Neural progenitor cell (in vitro differentiated cells): ENCODE measurements around the gene SORBS2.

Experiments used
- EZH2 ChIP-seq: fragments of 200-600 bp; sonication (generic); IDR thresholded peaks from 2 replicates; pipeline ENCODE4 v1.6.1; 2017; ENCODE audit warnings: antibody characterized with exemption, mild to moderate bottlenecking, moderate library complexity
- TF ChIP-seq, protein P1 (sequence below): fragments of 200-600 bp; sonication (generic); IDR thresholded peaks from 2 replicates; pipeline ENCODE4 v1.5.1; 2017; ENCODE audit warnings: antibody characterized with exemption, mild to moderate bottlenecking

DNA sequence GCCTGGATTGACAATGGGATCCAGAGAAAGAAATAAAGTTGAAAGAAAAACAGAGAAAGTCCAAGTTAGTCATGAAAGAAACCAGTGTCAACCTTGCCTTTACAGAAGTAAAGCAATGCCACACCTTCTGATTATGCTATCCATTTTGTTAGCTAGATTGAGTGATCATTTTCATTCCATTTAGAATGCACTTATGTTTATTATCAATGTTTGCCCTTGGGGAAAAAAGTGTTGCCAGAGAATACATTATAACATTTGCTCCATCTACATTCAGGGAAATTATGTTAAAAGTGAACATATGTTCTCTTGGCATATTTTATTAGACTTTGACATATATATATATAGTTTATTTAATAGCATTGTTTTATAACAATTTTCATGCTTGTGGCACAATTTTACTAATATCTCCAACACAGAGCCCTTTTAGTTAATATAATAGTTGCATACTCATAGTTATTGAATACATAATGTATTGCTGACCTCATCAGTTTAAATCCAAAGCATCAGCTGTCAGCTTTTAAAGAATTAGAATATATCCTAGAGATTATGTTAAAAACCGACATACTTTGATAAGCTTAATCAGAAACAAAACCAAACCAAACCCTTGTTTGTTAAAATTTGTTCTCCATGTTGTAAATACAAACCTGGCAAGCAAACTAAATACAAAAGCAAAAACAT, 134.2 kb downstream of the SORBS2 start:
- TF ChIP-seq, protein P1, sequence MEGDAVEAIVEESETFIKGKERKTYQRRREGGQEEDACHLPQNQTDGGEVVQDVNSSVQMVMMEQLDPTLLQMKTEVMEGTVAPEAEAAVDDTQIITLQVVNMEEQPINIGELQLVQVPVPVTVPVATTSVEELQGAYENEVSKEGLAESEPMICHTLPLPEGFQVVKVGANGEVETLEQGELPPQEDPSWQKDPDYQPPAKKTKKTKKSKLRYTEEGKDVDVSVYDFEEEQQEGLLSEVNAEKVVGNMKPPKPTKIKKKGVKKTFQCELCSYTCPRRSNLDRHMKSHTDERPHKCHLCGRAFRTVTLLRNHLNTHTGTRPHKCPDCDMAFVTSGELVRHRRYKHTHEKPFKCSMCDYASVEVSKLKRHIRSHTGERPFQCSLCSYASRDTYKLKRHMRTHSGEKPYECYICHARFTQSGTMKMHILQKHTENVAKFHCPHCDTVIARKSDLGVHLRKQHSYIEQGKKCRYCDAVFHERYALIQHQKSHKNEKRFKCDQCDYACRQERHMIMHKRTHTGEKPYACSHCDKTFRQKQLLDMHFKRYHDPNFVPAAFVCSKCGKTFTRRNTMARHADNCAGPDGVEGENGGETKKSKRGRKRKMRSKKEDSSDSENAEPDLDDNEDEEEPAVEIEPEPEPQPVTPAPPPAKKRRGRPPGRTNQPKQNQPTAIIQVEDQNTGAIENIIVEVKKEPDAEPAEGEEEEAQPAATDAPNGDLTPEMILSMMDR, result no peak
- no peak for TF ChIP-seq EZH2
